ENCODE data around the gene AMER3.

DNA sequence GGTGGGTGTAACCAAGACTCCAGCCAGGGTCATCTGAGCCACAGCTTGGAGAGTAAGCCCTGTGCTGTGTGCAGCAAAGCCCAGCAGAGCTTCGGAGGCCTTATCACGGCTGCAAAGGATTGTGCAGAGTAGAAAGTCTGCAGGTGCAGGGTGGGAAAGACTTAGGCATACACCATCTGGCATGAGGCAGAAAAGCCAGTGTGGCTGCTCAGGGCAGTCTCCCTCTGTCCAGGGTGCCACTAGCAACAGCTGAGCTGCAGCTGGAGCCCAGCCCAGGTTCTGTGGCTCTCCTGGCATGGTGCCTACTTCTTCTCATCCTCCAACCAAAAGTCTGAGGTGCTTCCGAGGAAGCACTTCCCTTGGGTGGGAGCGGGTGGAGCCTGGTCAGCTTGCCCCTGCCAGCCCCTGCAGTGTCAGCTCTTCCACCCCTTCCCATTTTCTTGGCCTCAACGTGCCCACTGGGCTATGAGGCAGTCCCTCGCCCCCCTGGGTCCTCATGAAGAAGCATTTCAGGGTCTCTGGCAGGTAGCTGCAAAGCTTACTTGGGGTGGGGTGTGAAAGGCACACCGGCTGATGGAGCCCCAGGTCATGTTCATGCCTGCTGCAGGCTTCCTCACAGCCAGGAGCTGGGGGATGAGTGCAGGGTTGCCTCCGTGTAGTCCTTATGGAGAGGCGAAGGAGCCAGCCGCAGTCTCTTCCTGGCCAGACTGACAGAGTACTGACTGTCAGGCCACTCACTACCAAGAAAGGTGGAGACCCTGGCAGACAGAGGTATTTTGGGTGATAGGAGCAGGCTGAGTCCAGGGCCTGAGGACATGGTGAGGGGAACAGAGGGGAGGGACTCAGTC lies 4.8 kb downstream of the AMER3 start:
- TF ChIP-seq POLR2A (IDR thresholded peaks at IDR 0.05) (no peak), POLR2AphosphoS5 (IDR thresholded peaks at IDR 0.05) (no peak)
- TF ChIP-seq, protein P1, sequence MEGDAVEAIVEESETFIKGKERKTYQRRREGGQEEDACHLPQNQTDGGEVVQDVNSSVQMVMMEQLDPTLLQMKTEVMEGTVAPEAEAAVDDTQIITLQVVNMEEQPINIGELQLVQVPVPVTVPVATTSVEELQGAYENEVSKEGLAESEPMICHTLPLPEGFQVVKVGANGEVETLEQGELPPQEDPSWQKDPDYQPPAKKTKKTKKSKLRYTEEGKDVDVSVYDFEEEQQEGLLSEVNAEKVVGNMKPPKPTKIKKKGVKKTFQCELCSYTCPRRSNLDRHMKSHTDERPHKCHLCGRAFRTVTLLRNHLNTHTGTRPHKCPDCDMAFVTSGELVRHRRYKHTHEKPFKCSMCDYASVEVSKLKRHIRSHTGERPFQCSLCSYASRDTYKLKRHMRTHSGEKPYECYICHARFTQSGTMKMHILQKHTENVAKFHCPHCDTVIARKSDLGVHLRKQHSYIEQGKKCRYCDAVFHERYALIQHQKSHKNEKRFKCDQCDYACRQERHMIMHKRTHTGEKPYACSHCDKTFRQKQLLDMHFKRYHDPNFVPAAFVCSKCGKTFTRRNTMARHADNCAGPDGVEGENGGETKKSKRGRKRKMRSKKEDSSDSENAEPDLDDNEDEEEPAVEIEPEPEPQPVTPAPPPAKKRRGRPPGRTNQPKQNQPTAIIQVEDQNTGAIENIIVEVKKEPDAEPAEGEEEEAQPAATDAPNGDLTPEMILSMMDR (IDR thresholded peaks at IDR 0.05): no peak
